22Rv1 (cell line): Measurements from ENCODE around the gene ZCCHC4.
"Not testable (repeated sequence)": the region's sequence is repeated elsewhere in the genome, so short reads cannot be mapped to it uniquely, and the experiment has no call there.

ENCODE experiments used
- H3K27ac ChIP-seq: fragments of 450-650 bp; 2 replicates; pipeline ENCODE4 v1.5.1; 2017
- ZFX ChIP-seq: fragments of 450-650 bp; IDR thresholded peaks from 2 replicates; pipeline ENCODE4 v1.6.1; 2017; ENCODE audit warnings: antibody characterized with exemption, borderline replicate concordance
- TF ChIP-seq, protein P1 (sequence below): fragments of 450-650 bp; IDR thresholded peaks from 2 replicates; pipeline ENCODE4 v1.5.1; 2017; ENCODE audit warnings: mild to moderate bottlenecking

The ZCCHC4 gene

GRCh38 chr4:25320336-25320735, 7.8 kb downstream of the ZCCHC4 start:
- TF ChIP-seq ZFX = no peak
- TF ChIP-seq, protein P1, sequence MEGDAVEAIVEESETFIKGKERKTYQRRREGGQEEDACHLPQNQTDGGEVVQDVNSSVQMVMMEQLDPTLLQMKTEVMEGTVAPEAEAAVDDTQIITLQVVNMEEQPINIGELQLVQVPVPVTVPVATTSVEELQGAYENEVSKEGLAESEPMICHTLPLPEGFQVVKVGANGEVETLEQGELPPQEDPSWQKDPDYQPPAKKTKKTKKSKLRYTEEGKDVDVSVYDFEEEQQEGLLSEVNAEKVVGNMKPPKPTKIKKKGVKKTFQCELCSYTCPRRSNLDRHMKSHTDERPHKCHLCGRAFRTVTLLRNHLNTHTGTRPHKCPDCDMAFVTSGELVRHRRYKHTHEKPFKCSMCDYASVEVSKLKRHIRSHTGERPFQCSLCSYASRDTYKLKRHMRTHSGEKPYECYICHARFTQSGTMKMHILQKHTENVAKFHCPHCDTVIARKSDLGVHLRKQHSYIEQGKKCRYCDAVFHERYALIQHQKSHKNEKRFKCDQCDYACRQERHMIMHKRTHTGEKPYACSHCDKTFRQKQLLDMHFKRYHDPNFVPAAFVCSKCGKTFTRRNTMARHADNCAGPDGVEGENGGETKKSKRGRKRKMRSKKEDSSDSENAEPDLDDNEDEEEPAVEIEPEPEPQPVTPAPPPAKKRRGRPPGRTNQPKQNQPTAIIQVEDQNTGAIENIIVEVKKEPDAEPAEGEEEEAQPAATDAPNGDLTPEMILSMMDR = no peak
- H3K27ac ChIP-seq = no peak overlapping the region

DNA sequence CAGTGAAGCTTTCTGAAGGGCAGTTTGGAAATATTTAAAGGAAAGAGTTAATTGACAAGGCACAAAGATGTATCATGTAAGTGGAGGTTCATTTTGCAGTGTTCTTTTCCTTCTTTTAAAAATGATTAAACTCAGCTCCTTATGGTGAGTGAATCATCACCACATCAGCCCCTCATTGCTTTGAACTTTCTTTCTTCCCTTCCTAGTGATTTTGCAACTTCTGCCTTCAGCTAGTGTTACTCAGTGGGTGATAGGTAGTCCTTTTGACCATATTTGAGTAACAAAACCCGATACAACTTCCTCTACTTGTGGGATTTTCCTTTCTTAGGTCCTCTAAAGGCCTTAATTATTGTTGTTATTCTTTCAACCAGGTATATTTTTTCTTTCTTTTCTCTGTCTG, 8.2 kb downstream of the ZCCHC4 start:
- TF ChIP-seq ZFX = no peak
- TF ChIP-seq, protein P1 = no peak
- no peak overlapping the region for H3K27ac ChIP-seq

DNA sequence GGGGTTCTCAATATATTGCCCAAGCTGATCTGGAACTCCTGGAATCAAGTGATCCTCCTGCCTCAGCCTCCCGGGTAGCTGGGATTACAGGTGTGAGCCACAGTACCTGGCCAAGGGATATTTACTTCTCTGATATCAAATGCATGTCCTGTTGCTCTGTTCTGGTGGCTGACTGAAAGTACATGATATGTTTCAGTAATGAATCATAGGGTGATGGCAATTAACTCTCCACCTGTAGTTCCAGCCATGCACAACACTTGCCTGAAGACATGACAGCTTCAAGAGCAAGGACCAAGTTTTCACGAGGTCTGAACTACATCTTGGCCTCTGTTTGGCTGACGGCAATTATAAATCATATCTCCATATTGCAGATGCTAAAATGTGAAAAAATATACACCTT, 9.1 kb downstream of the ZCCHC4 start:
- TF ChIP-seq, protein P1 = no peak
- TF ChIP-seq ZFX = no peak
- H3K27ac ChIP-seq = no peak overlapping the region

GRCh38 chr4:25328463-25328862, 15.9 kb downstream of the ZCCHC4 start:
- not testable (repeated sequence) for H3K27ac ChIP-seq

DNA sequence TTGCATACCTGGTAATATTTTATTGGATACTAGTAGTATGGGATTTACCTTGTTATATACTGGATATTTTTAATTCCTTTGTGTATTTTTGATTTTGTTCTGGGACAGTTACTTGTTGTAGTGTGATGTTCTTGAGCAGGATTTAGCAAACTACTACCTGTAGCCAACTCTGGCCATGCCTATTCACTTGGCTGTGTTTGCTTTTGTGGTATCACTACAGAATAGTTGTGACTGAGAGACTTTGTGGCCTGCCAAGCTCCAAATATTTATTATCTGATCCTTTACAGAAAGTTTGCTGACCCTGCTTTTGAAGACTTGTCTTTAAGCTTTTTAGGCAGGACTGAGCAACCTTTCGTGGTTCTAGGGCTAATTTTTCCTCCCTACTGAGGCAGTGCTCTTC, 17.8 kb downstream of the ZCCHC4 start:
- TF ChIP-seq ZFX = no peak
- TF ChIP-seq, protein P1 = no peak
- H3K27ac ChIP-seq = no peak overlapping the region

GRCh38 chr4:25330905-25331808, 18.6 kb downstream of the ZCCHC4 start:
- TF ChIP-seq ZFX = no peak
- TF ChIP-seq, protein P1 = no peak
- H3K27ac ChIP-seq = no peak overlapping the region

GRCh38 chr4:25343671-25344070, 31.1 kb downstream of the ZCCHC4 start:
- no peak for TF ChIP-seq ZFX
- TF ChIP-seq, protein P1 = no peak
- no peak overlapping the region for H3K27ac ChIP-seq
